PC-3 (cell line): Measurements from ENCODE around the gene PITX1. TPM values are rescaled to one million over a fixed set of nuclear protein-coding genes. Genes with fewer than 3 reads are reported as not detected.

Experiments
- ATAC-seq: fragments of 200-7000 bp; cut with Tn5 transposase; 2 replicates; pipeline ENCODE4 v1.9.1; 2020; ENCODE audit warnings: mild to moderate bottlenecking, moderate library complexity
- BruUV-seq: library from RNA; stranded (reverse); fragments of 400-500 nt; replicated peaks from 2 replicates; lab custom pipeline; 2021; lab: Mats Ljungman, UMichigan
- CTCF ChIA-PET: fragments of 300-600 bp; sonication (Branson Sonifier 250); formaldehyde crosslinking; loops from one replicate; lab custom pipeline; 2022; ENCODE audit warnings: antibody characterized with exemption; lab: Charles Lee
- POLR2A ChIA-PET: fragments of 300-600 bp; sonication (Branson Sonifier 250); formaldehyde crosslinking; loops from one replicate; lab custom pipeline; 2022; ENCODE audit warnings: antibody characterized with exemption; ENCODE audit not compliant: unreplicated experiment; lab: Charles Lee
- DNase-seq: peaks from one replicate; pipeline ENCODE4 v3.0.0-alpha.2; 2015
- H2AFZ ChIP-seq: fragments of 300-600 bp; sonication (generic); 2 replicates; pipeline ENCODE4 v1.6.0; 2016; ENCODE audit warnings: antibody characterized with exemption, low read length
- H3F3A ChIP-seq: fragments of 300-600 bp; sonication (generic); one replicate; pipeline ENCODE4 v1.6.0; 2017; ENCODE audit warnings: antibody characterized with exemption, low read length, control low read depth, mild to moderate bottlenecking; ENCODE audit not compliant: unreplicated experiment
- H3K27ac ChIP-seq: fragments of 300-600 bp; sonication (generic); 2 replicates; pipeline ENCODE4 v1.5.1; 2016; ENCODE audit warnings: mild to moderate bottlenecking, low read length
- H3K27me3 ChIP-seq: fragments of 300-600 bp; sonication (generic); 2 replicates; pipeline ENCODE4 v1.6.1; 2016; ENCODE audit warnings: low read length, mixed read lengths
- H3K36me3 ChIP-seq: fragments of 300-600 bp; sonication (generic); 2 replicates; pipeline ENCODE4 v1.6.1; 2016; ENCODE audit warnings: low read depth, mixed run types, low read length, mixed read lengths
- H3K4me1 ChIP-seq: fragments of 300-600 bp; sonication (generic); 2 replicates; pipeline ENCODE4 v1.5.1; 2016; ENCODE audit warnings: low read length; ENCODE audit not compliant: insufficient read depth
- H3K4me2 ChIP-seq: fragments of 300-600 bp; sonication (generic); 2 replicates; pipeline ENCODE4 v1.6.0; 2016; ENCODE audit warnings: low read length
- H3K4me3 ChIP-seq: fragments of 300-600 bp; sonication (generic); 2 replicates; pipeline ENCODE4 v1.5.1; 2016; ENCODE audit warnings: mild to moderate bottlenecking, low read length, mixed read lengths
- H3K79me2 ChIP-seq: fragments of 300-600 bp; sonication (generic); 2 replicates; pipeline ENCODE4 v1.6.1; 2017; ENCODE audit warnings: low read length, mixed read lengths
- H3K9ac ChIP-seq: fragments of 300-600 bp; sonication (generic); 2 replicates; pipeline ENCODE4 v1.6.0; 2016; ENCODE audit warnings: mild to moderate bottlenecking, low read length
- H3K9me2 ChIP-seq: fragments of 300-600 bp; sonication (generic); replicated peaks from 2 replicates; pipeline ENCODE4 v1.6.1; 2016; ENCODE audit warnings: mixed run types, low read length, mixed read lengths
- H3K9me3 ChIP-seq: fragments of 300-600 bp; sonication (generic); 2 replicates; pipeline ENCODE4 v1.6.1; 2016; ENCODE audit warnings: low read length, mixed read lengths
- H4K20me1 ChIP-seq: fragments of 300-600 bp; sonication (generic); 2 replicates; pipeline ENCODE4 v1.6.1; 2016; ENCODE audit warnings: low read length, mixed read lengths
- EZH2 ChIP-seq: fragments of 300-600 bp; sonication (generic); IDR thresholded peaks from one replicate; pipeline ENCODE4 v1.6.1; 2017; ENCODE audit warnings: antibody characterized with exemption, mild to moderate bottlenecking, low read length; ENCODE audit not compliant: unreplicated experiment
- EZH2phosphoT487 ChIP-seq: fragments of 300-600 bp; sonication (generic); IDR thresholded peaks from 2 replicates; pipeline ENCODE4 v1.6.1; 2018; ENCODE audit warnings: mild to moderate bottlenecking, antibody characterized with exemption, low read length, borderline replicate concordance
- intact Hi-C: fragments of 100-400 bp; cut with micrococcal nuclease; formaldehyde crosslinking; loops from 2 replicates; pipeline ENCODE4 v1.9.0; 2023
- total RNA-seq: library from RNA; depleted of rRNA; stranded (reverse); fragments of >200 nt; gene quantifications from 2 replicates; pipeline ENCODE4 v1.2.3, GENCODE V29; 2014
- TF ChIP-seq, protein P1 (sequence below): fragments of 300-600 bp; sonication (generic); conservative IDR thresholded peaks from 2 replicates; pipeline ENCODE4 v1.5.1; 2017; ENCODE audit warnings: antibody characterized with exemption, low read depth, mild to moderate bottlenecking, low read length

The PITX1 gene
- total RNA-seq, 1 experiment from 2014 or later = 40.8 TPM

DNA sequence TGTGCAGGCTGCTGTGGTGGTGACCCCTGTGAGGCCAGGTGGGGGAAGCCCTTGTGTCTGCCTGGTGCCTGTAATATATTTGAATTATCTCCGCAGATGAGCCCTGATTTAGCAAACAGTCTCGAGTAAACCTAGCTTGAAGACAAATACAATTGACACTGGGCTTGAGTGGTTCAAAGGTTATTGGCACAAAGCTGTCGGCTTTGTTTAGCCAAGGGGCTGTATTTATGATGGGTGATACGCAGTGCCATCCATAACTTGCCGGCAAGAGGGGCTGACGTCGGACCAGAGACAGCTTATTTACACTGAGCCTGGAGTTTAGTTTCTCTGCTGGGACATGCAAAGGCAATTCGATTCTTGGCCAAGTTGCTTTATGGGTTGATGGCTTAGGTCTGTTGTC, 20.0 kb upstream of the PITX1 start:
- H2AFZ ChIP-seq = no peak overlapping the region
- no TSS peak for BruUV-seq
- no peak overlapping the region for H3K4me3 ChIP-seq
- ATAC-seq (no peak), DNase-seq (no peak)
- intact Hi-C loops = no loop called here
- H3K27ac ChIP-seq = no peak overlapping the region
- no peak overlapping the region for H3K4me2 ChIP-seq
- no peaks in the 10 kb centered on the region for H3K36me3 ChIP-seq
- H3K27me3 ChIP-seq = no peaks in the 10 kb centered on the region
- no peak overlapping the region for H3K9ac ChIP-seq
- H3F3A ChIP-seq = no peaks in the 10 kb centered on the region
- no peaks in the 10 kb centered on the region for H3K79me2 ChIP-seq
- ChIA-PET CTCF (no interaction called here), POLR2A (no interaction called here)
- H3K9me2 ChIP-seq = no peaks in the 10 kb centered on the region
- TF ChIP-seq, protein P1, sequence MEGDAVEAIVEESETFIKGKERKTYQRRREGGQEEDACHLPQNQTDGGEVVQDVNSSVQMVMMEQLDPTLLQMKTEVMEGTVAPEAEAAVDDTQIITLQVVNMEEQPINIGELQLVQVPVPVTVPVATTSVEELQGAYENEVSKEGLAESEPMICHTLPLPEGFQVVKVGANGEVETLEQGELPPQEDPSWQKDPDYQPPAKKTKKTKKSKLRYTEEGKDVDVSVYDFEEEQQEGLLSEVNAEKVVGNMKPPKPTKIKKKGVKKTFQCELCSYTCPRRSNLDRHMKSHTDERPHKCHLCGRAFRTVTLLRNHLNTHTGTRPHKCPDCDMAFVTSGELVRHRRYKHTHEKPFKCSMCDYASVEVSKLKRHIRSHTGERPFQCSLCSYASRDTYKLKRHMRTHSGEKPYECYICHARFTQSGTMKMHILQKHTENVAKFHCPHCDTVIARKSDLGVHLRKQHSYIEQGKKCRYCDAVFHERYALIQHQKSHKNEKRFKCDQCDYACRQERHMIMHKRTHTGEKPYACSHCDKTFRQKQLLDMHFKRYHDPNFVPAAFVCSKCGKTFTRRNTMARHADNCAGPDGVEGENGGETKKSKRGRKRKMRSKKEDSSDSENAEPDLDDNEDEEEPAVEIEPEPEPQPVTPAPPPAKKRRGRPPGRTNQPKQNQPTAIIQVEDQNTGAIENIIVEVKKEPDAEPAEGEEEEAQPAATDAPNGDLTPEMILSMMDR = no peak
- TF ChIP-seq EZH2phosphoT487 (no peak), EZH2 (no peak)
- H3K9me3 ChIP-seq = no peaks in the 10 kb centered on the region
- H3K4me1 ChIP-seq = no peaks in the 10 kb centered on the region
- H4K20me1 ChIP-seq = no peaks in the 10 kb centered on the region

DNA sequence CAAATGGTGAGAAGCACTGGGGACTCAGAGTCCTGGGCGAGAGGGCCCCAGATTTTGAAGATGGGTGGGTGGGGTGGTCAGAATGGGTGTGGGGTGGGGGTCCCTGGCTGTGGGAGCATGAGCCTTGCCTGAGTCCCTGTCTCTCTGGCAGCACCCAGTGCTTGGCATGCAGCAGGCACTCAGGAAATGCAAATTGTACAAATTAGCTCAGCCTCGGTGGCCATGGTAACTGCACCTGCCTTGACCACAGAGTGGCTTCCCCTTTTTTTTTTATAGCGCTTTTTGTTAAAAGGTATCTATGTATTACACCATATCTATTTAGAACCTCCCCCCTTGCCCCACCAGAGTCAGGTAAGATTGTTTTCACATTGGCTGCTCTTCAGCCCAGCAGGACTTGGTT, 19.2 kb upstream of the PITX1 start:
- Histone ChIP-seq H3K4me2 (no peak overlapping the region), H3F3A (no peaks in the 10 kb centered on the region), H3K27me3 (no peaks in the 10 kb centered on the region), H3K36me3 (no peaks in the 10 kb centered on the region), H3K4me1 (no peaks in the 10 kb centered on the region), H3K27ac (no peak overlapping the region), H3K9me3 (no peaks in the 10 kb centered on the region), H3K4me3 (no peak overlapping the region), H3K9ac (no peak overlapping the region), H3K79me2 (no peaks in the 10 kb centered on the region), H4K20me1 (no peaks in the 10 kb centered on the region), H3K9me2 (no peaks in the 10 kb centered on the region), H2AFZ (no peak overlapping the region)
- CTCF ChIA-PET = no interaction called here
- ATAC-seq (no peak), DNase-seq (no peak)
- intact Hi-C loops = no loop called here
- no TSS peak for BruUV-seq
- POLR2A ChIA-PET = no interaction called here
- TF ChIP-seq EZH2 = no peak
- TF ChIP-seq, protein P1 = no peak
- TF ChIP-seq EZH2phosphoT487 = no peak

DNA sequence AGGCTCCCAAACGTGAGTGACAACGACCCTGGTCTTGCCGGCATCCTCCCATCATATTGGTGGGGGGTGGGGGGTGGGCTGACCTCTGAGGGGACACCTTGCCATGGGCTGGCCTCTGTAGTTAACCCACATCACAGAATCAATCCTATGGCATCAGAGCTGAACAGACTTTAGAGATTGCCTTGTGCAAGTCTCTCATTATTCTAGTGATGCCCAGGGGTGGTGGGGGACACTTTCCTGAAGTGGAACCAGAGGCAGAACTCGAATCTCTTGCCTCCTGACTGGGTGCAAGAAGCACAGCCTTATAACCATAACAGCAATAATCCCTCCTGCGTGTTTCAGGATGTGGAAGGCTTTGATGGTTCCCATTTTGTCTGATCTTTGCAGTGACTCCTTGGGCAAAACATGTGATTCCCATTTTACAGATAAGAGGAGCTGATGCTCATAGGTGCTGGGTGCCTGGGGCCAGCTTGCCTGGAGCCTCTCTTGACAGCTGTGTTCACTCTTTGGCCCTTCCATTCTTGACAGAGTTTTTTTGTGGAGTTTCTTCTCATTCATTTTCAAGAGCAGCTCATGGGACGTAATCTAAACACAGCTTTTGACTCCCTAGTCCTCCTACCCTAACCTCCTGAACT, 18.6 kb upstream of the PITX1 start:
- H3K4me3 ChIP-seq = no peak overlapping the region
- H3F3A ChIP-seq = no peaks in the 10 kb centered on the region
- H3K36me3 ChIP-seq = no peaks in the 10 kb centered on the region
- H2AFZ ChIP-seq = no peak overlapping the region
- H3K4me1 ChIP-seq = no peaks in the 10 kb centered on the region
- CTCF ChIA-PET = no interaction called here
- intact Hi-C loops = no loop called here
- ATAC-seq (no peak), DNase-seq (no peak)
- H3K27me3 ChIP-seq = no peaks in the 10 kb centered on the region
- no TSS peak for BruUV-seq
- H3K79me2 ChIP-seq = no peaks in the 10 kb centered on the region
- no peak overlapping the region for H3K9ac ChIP-seq
- H3K27ac ChIP-seq = no peak overlapping the region
- POLR2A ChIA-PET = no interaction called here
- H3K9me2 ChIP-seq = no peaks in the 10 kb centered on the region
- no peaks in the 10 kb centered on the region for H4K20me1 ChIP-seq
- no peak for TF ChIP-seq EZH2phosphoT487
- TF ChIP-seq, protein P1 = no peak
- no peak for TF ChIP-seq EZH2
- H3K4me2 ChIP-seq = no peak overlapping the region
- H3K9me3 ChIP-seq = no peaks in the 10 kb centered on the region
